GM12878 (cell line): ENCODE measurements around the gene DDX52. TPM values are rescaled to one million over a fixed set of nuclear protein-coding genes. Genes with fewer than 3 reads are reported as not detected.

Source experiments
- DPF2 ChIP-seq: fragments of 450-650 bp; IDR thresholded peaks from 2 replicates; pipeline ENCODE4 v1.6.1; 2017; ENCODE audit warnings: mild to moderate bottlenecking
- IKZF2 ChIP-seq, 2 experiments: fragments of 450-650 bp; IDR thresholded peaks; 2 replicates each; pipeline ENCODE4 v1.6.1; 2017; ENCODE audit warnings: mild to moderate bottlenecking in 2 of 2, moderate library complexity in 2 of 2
- PRDM15 ChIP-seq: fragments of 450-650 bp; formaldehyde crosslinking; IDR thresholded peaks from 2 replicates; pipeline ENCODE4 v1.4.0; 2020; ENCODE audit warnings: mild to moderate bottlenecking, moderate library complexity
- ZNF687 ChIP-seq: fragments of 450-650 bp; IDR thresholded peaks from 2 replicates; pipeline ENCODE4 v1.6.1; 2017; ENCODE audit warnings: mild to moderate bottlenecking, moderate library complexity
- polyA plus RNA-seq, 11 experiments: library from polyadenylated mRNA; depleted of rRNA in 4 of 11; unstranded in 6 of 11; stranded (reverse) in 5 of 11; fragments of >200 nt; fragmentation: Nextera tagmentation in 4 of 11; fragmentation: Illumina TruSeq in 1 of 11; extraction: Ambion mirVana in 4 of 11; extraction: Trizol in 1 of 11; gene quantifications; 1 replicate in 1 of 11; 2 replicates in 10 of 11; pipeline versions ENCODE4 v1.2.1 to v1.2.3, GENCODE V29; 2011 to 2016; ENCODE audit warnings: inconsistent platforms in 2 of 11, missing spikeins in 2 of 11, low read depth in 1 of 11
- total RNA-seq, 4 experiments: library from RNA; depleted of rRNA in 3 of 4; stranded (reverse); fragments of >200 nt in 3 of 4; fragmentation: Illumina TruSeq in 1 of 4; extraction: Trizol in 1 of 4; gene quantifications; 2 replicates each; pipeline versions ENCODE4 v1.2.1 to v1.2.3, GENCODE V29; 2013 to 2021

The DDX52 gene
- total and polyA plus RNA-seq, 10 of the 15 experiments (the other 5 are each of a cell fraction or from before 2014, with no cell fraction given), result 14.8 to 49.7 (median 26.3) TPM

- TF ChIP-seq IKZF2 (IDR thresholded peaks at IDR 0.05), result no peak
- no peak for TF ChIP-seq ZNF687
- no peak for TF ChIP-seq PRDM15 (CRISPR knock-in tag)
- TF ChIP-seq DPF2, result no peak
Measured at GRCh38 chr17:37651849-37652248, 8.6 kb upstream of the DDX52 start (continued).
